Natural killer cell (primary cell): ENCODE results near the gene TRMT44. TPM values are rescaled to one million over a fixed set of nuclear protein-coding genes. Genes with fewer than 3 reads are reported as not detected.

Source experiments
- ATAC-seq, 3 donors: fragments of 150-1000 bp in 2 of 3; fragments of 200-7000 bp in 1 of 3; cut with Tn5 transposase; 1 replicate in 1 of 3; 2 replicates in 2 of 3; pipeline ENCODE4 v1.10.0; 2021; ENCODE audit warnings: mild to moderate bottlenecking in 2 of 3, moderate library complexity in 2 of 3
- DNase-seq, 2 donors: peaks; one replicate each; pipeline versions ENCODE4 v3.0.0 to v3.0.0-alpha.2; 2013 to 2021; ENCODE audit warnings: mixed read lengths in 1 of 2
- H3K27ac ChIP-seq: one replicate; pipeline ENCODE4 v1.5.1; 2013; ENCODE audit warnings: mild to moderate bottlenecking, low read length
- H3K27me3 ChIP-seq: one replicate; pipeline ENCODE4 v1.6.1; 2013; ENCODE audit warnings: low read length; ENCODE audit not compliant: control insufficient read depth, insufficient read depth
- H3K36me3 ChIP-seq: one replicate; pipeline ENCODE4 v1.6.1; 2013; ENCODE audit warnings: low read length; ENCODE audit not compliant: control insufficient read depth, insufficient read depth
- H3K4me1 ChIP-seq: one replicate; pipeline ENCODE4 v1.6.1; 2013; ENCODE audit warnings: low read length; ENCODE audit not compliant: control insufficient read depth, insufficient read depth
- H3K4me3 ChIP-seq: one replicate; pipeline ENCODE4 v1.5.1; 2013; ENCODE audit warnings: low read length
- H3K9me3 ChIP-seq: one replicate; pipeline ENCODE4 v1.6.1; 2013; ENCODE audit warnings: low read length; ENCODE audit not compliant: control insufficient read depth, insufficient read depth
- H3K27ac Mint-ChIP-seq, 2 donors: one replicate each; pipeline ENCODE4 v1.8.0; 2022; ENCODE audit warnings: mild to moderate bottlenecking in 2 of 2, mixed read lengths in 2 of 2, moderate library complexity in 1 of 2
- H3K27me3 Mint-ChIP-seq, 2 donors: one replicate each; pipeline ENCODE4 v1.8.0; 2022; ENCODE audit warnings: low read depth in 2 of 2, mixed read lengths in 2 of 2
- H3K36me3 Mint-ChIP-seq: one replicate; pipeline ENCODE4 v1.8.0; 2022; ENCODE audit warnings: mixed read lengths
- H3K4me1 Mint-ChIP-seq, 2 donors: one replicate each; pipeline ENCODE4 v1.8.0; 2022; ENCODE audit warnings: mixed read lengths in 2 of 2
- H3K4me3 Mint-ChIP-seq: one replicate; pipeline ENCODE4 v1.8.0; 2022; ENCODE audit warnings: mild to moderate bottlenecking, moderate library complexity, mixed read lengths
- H3K9me3 Mint-ChIP-seq, 2 donors: one replicate each; pipeline ENCODE4 v1.8.0; 2022; ENCODE audit warnings: mixed read lengths in 2 of 2
- CTCF ChIP-seq: fragments of 200-600 bp; IDR thresholded peaks from one replicate; pipeline ENCODE4 v1.8.0; 2022; ENCODE audit warnings: antibody characterized with exemption
- WGBS: methylation state at CpG from one replicate; pipeline ENCODE4 v1.1.7; 2013; ENCODE audit warnings: missing lambda C conversion rate; ENCODE audit not compliant: insufficient coverage; 5-methylcytosine and 5-hydroxymethylcytosine counted together
- intact Hi-C: fragments of 100-400 bp; cut with micrococcal nuclease; formaldehyde crosslinking; loops from one replicate; pipeline ENCODE4 v1.14.2; 2022
- total RNA-seq, 4 donors: library from RNA; stranded (reverse); fragments of 120-200 nt in 1 of 4; gene quantifications; one replicate each; pipeline versions ENCODE4 v1.2.3 to v1.2.4, GENCODE V29; 2013 to 2022

The TRMT44 gene
- total RNA-seq, 3 donors from 2014 or later (not counting 1 experiment from before 2014, with no cell fraction given), result 24.4 to 37.5 (median 34.3) TPM

GRCh38 chr4:8441499-8442091, 1.0 kb downstream of the TRMT44 start:
- H3K36me3 ChIP-seq, result no peaks in the 10 kb centered on the region
- Mint-ChIP-seq H3K4me1 (peaks cover 61 to 72% of the 10 kb centered on the region in 2 donors), H3K4me3 (peak overlapping the region; percentile 99), H3K9me3 (peaks cover 0 to 3% of the 10 kb centered on the region in 2 donors), H3K36me3 (no peaks in the 10 kb centered on the region), H3K27ac (peak overlapping the region; percentile 99), H3K27me3 (no peaks in the 10 kb centered on the region)
- DNase-seq (no peak), ATAC-seq (no peak)
- TF ChIP-seq CTCF, result no peak
- no peaks in the 10 kb centered on the region for H3K9me3 ChIP-seq
- no peaks in the 10 kb centered on the region for H3K27me3 ChIP-seq
- 72% methylated on average over 17 of the region's 17 CpGs for WGBS
- intact Hi-C loops, result no loop called here
- peak overlapping the region; percentile 90 for H3K4me3 ChIP-seq
- peaks cover 28% of the 10 kb centered on the region for H3K4me1 ChIP-seq
- no peak overlapping the region for H3K27ac ChIP-seq

DNA sequence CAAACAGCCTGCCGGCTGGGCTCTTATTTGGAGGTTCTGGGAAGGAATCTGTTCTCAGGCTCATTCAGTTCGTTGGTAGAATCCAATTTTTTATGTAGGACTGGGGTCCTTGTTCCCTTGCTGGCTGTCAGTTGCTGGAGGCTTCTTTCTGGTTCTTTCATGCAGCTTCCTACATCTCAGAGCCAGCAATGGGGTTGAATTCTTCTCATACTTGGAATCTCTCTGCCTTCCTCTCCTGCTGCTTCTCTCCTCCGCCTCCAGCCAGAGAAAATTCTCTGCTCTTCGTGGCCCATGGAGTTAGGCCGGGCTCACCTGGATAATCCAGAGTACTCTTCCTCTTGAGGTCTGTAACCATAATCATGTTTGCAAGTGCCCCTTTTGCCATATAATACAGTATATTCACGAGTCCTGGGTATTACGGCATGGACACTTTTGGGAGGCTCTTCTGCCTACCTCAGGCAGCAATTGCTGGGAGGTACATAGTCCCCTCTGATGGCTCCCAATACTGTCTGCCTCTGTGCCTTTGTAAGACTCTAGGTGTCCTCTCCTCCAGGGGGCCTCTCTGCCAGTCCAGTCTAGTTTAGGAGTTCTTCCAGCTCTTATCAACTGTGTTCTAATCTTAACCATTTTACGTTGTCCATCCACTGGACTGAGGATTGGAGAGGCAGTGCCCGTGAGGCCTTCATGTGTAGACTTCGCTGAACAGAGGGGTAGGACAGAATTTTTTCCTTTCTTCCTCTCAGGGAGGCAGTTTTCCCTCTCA, 2.2 kb downstream of the TRMT44 start:
- Mint-ChIP-seq H3K4me1 (peaks cover 54 to 63% of the 10 kb centered on the region in 2 donors), H3K36me3 (no peaks in the 10 kb centered on the region), H3K4me3 (peak overlapping the region; percentile 99), H3K27me3 (no peaks in the 10 kb centered on the region), H3K9me3 (peaks cover 0 to 3% of the 10 kb centered on the region in 2 donors), H3K27ac (peak overlapping the region in 1 of 2 donors; percentile 23)
- Histone ChIP-seq H3K4me3 (no peak overlapping the region), H3K27me3 (no peaks in the 10 kb centered on the region), H3K27ac (no peak overlapping the region), H3K4me1 (peaks cover 28% of the 10 kb centered on the region), H3K36me3 (peaks cover 6% of the 10 kb centered on the region), H3K9me3 (no peaks in the 10 kb centered on the region)
- 96% methylated on average over 10 of the region's 10 CpGs for WGBS
- TF ChIP-seq CTCF, result no peak
- ATAC-seq (no peak), DNase-seq (no peak)
- intact Hi-C loops, result no loop called here

DNA sequence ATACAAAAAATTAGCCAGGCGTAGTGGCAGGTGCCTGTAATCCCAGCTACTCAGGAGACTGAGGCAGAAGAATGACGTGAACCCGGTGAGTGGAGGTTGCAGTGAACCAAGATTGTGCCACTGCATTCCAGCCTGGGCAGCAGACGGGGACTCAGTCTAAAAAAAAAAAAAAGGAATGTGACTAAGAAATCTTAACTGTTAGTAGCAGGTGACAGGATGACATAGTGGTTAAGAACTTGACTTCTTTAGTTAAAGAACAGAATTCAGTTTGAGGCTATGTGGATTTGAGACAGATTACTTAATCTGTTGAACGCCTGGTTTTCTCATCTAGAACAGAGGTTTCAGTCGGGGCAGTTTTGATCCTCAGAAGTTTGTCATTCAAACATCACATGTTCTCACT, 3.2 kb downstream of the TRMT44 start:
- no peak overlapping the region for H3K27ac ChIP-seq
- intact Hi-C loops, result no loop called here
- Mint-ChIP-seq H3K4me3 (no peak overlapping the region), H3K36me3 (no peaks in the 10 kb centered on the region), H3K9me3 (peaks cover 0 to 3% of the 10 kb centered on the region in 2 donors), H3K4me1 (peaks cover 49 to 56% of the 10 kb centered on the region in 2 donors), H3K27ac (peak overlapping the region in 1 of 2 donors; percentile 23), H3K27me3 (no peaks in the 10 kb centered on the region)
- no peak for TF ChIP-seq CTCF
- H3K9me3 ChIP-seq, result no peaks in the 10 kb centered on the region
- H3K36me3 ChIP-seq, result peaks cover 11% of the 10 kb centered on the region
- DNase-seq, result no peak
- no peak for ATAC-seq
- H3K4me1 ChIP-seq, result peaks cover 28% of the 10 kb centered on the region
- H3K27me3 ChIP-seq, result no peaks in the 10 kb centered on the region
- 95% methylated on average over 6 of the region's 6 CpGs for WGBS
- no peak overlapping the region for H3K4me3 ChIP-seq
